GM21717 (cell line): Measurements from ENCODE around the gene TEAD4.

Source experiments
- ATAC-seq: cut with Tn5 transposase; IDR thresholded peaks from one replicate; pipeline ENCODE4 v1.9.1; 2021; ENCODE audit warnings: mild to moderate bottlenecking, moderate library complexity; ENCODE audit not compliant: unreplicated experiment

Gene TEAD4

GRCh38 chr12:3028108-3028507 lies 68.9 kb downstream of the TEAD4 start:
- ATAC-seq: no peak

- no peak for ATAC-seq
Measured at GRCh38 chr12:3030821-3031429, 71.7 kb downstream of the TEAD4 start.

GRCh38 chr12:3032161-3032560 lies 73.0 kb downstream of the TEAD4 start:
- ATAC-seq: no peak

GRCh38 chr12:3032770-3033538 lies 73.8 kb downstream of the TEAD4 start:
- ATAC-seq: no peak

GRCh38 chr12:3033539-3033867 lies 74.3 kb downstream of the TEAD4 start:
- no peak for ATAC-seq

GRCh38 chr12:3034067-3034750 lies 75.0 kb downstream of the TEAD4 start:
- no peak for ATAC-seq

GRCh38 chr12:3035171-3035570 lies 76.0 kb downstream of the TEAD4 start:
- ATAC-seq: no peak

- no peak for ATAC-seq
Measured at GRCh38 chr12:3035815-3036702, 76.9 kb downstream of the TEAD4 start.

GRCh38 chr12:3036901-3037600 lies 77.9 kb downstream of the TEAD4 start:
- ATAC-seq: no peak

- no peak for ATAC-seq
Measured at GRCh38 chr12:3038166-3038565, 79.0 kb downstream of the TEAD4 start.

GRCh38 chr12:3038926-3039510 lies 79.8 kb downstream of the TEAD4 start:
- ATAC-seq: no peak

- no peak for ATAC-seq
Measured at GRCh38 chr12:3040026-3040656, 80.9 kb downstream of the TEAD4 start.

GRCh38 chr12:3040663-3041544 lies 81.7 kb downstream of the TEAD4 start:
- no peak for ATAC-seq

GRCh38 chr12:3041558-3042164 lies 82.5 kb downstream of the TEAD4 start:
- ATAC-seq: peak; percentile 50

GRCh38 chr12:3042394-3042793 lies 83.2 kb downstream of the TEAD4 start:
- ATAC-seq: no peak

- ATAC-seq: no peak
Measured at GRCh38 chr12:3042826-3043225, 83.6 kb downstream of the TEAD4 start.

- ATAC-seq: no peak
Measured at GRCh38 chr12:3043406-3043805, 84.2 kb downstream of the TEAD4 start.

- ATAC-seq: no peak
Measured at GRCh38 chr12:3044141-3044630, 85.0 kb downstream of the TEAD4 start.
